HG02840 (cell line): ENCODE results near the gene DNAH11.
"Not testable (repeated sequence)": the region's sequence is repeated elsewhere in the genome, so short reads cannot be mapped to it uniquely, and the experiment has no call there.

Source experiments
- ATAC-seq: cut with Tn5 transposase; IDR thresholded peaks from one replicate; pipeline ENCODE4 v1.9.1; 2021; ENCODE audit warnings: mild to moderate bottlenecking, moderate library complexity, moderate number of reproducible peaks; ENCODE audit not compliant: unreplicated experiment, low FRiP score

The DNAH11 gene

DNA sequence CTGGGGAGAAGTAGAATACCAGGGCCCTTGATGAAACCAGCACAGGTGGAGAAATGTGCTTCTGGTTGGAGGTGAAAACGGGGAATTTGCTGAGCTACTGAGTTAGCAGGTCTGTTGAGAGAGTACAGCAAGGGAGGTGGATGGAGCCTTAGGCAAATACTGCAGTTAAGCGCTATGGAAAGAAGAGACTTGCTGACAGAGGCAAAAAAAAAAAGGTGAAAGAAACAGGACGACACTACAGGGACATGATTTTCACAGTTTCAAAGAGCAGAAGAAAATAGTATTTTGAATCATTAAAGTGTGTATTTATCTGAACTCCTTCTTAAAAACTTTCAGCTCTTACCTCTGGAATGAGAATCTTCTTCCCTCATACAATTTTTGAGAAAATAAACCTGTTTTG, 159.5 kb downstream of the DNAH11 start:
- no peak for ATAC-seq

DNA sequence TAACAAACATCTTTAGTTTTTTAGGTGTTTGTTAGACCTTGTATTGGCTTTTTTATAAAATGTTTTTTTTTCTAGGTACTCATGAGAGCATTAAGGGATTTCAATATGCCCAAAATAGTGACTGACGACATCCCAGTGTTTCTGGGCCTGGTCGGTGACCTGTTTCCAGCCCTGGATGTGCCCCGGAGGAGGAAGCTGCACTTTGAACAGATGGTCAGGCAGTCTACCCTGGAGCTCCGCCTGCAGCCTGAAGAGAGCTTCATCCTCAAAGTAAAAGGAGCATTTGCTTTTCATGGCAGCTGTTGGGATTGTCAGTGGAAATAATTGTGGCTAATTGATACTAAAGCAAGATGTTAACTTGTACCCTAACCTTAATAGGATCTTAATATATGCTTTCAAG, 161.5 kb downstream of the DNAH11 start:
- no peak for ATAC-seq

- no peak for ATAC-seq
Observed at GRCh38 chr7:21706131-21706530, 163.3 kb downstream of the DNAH11 start.

- ATAC-seq = no peak
Observed at GRCh38 chr7:21707566-21707965, 164.7 kb downstream of the DNAH11 start.

DNA sequence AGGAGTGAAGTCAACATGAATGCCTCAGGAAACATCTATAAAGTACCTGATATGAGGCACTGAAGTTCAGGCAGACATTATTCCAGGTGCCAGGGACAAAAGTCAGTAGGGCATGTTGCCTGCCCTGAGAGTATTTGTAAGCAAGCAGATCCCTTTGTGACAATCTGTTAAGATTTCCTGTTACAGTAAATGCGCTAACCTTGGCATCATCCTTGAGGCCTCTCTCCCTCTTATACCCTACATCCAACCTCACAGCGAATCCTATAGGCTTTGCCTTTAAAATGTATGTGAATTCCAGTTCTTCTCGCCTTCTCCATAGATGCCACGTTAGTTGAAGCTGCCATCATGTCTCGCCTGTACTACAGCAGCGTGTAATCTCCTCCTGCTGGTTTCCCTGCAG, 165.3 kb downstream of the DNAH11 start:
- no peak for ATAC-seq

- no peak for ATAC-seq
Observed at GRCh38 chr7:21717323-21717722, 174.5 kb downstream of the DNAH11 start.

GRCh38 chr7:21718391-21718790, 175.6 kb downstream of the DNAH11 start:
- no peak for ATAC-seq

DNA sequence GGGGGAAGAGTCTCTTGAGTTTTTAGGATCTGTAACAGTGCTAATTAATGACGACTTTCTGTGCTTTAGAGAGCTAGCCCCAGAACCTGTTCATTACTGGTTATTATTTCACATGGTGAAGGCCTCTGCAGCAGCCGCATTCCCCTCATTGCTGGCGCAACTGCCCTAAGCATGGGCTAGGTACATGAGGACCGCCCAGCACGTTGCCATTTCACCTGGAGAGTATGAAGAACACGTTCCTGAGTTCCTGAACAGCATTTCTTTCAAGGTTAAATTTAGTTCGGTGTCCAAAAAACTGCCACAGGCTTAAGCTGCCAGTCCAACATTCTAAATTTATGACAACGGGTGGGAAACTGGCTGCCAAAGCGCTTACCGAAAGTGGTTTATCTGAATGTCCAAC, 177.0 kb downstream of the DNAH11 start:
- no peak for ATAC-seq

DNA sequence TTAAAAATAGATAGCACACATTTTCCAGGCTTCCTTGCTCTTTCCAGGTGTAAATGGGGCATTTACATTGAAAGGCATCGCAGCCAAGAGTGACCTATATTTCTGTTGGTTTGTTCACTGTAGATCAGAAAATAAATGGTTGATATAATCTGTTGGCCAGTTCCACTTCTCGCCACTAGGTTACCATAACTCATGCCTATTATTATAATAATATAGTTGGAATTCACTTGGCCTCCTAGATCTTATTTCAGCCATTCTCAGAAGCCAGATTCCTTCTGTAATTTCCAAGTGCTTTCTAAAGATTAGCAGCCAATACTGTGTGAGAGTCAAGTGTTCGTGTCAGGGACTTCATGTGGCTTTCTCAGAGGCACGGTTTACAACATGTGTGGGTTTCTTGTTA, 179.5 kb downstream of the DNAH11 start:
- ATAC-seq = no peak

GRCh38 chr7:21724562-21724961, 181.7 kb downstream of the DNAH11 start:
- no peak for ATAC-seq

DNA sequence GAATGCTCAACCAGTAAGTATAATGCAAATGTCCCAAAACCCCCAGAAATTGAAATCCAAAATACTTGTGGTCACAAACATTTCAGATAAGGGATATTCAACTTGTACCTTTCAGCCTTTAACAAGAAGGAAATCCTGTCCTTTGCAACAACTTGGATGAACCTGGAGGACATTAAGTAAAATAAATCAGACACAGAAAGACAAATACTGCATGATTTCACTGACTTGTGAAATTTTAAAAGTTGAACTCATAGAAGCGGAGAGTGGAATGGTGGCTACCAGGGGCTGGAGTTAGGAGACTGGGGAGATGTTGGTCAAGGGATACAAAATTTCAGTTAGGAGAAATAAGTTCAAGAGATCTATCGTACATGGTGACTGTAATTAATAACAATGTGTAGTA, 187.6 kb downstream of the DNAH11 start:
- ATAC-seq = no peak

GRCh38 chr7:21731977-21732376, 189.1 kb downstream of the DNAH11 start:
- ATAC-seq = no peak

- not testable (repeated sequence) for ATAC-seq
Observed at GRCh38 chr7:21732956-21733355, 190.1 kb downstream of the DNAH11 start.

DNA sequence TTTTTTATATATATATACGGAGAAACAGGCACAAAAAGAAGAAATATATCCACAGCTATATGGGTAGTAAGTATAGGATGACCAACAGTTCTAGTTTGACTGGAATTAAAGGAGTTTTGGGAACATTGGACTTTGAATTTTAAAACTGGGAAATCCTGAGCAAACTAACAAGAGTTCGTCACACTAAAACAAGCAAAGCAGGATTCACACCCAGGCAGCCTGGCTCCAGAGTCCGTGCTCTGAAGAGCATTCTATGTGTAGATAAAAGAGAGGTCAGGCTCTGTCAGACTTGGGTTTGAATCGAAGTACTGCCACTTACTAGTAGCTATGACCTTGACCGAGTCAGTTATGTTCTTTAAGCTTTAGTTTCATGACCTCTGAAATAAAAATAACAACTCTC, 191.0 kb downstream of the DNAH11 start:
- ATAC-seq = no peak

DNA sequence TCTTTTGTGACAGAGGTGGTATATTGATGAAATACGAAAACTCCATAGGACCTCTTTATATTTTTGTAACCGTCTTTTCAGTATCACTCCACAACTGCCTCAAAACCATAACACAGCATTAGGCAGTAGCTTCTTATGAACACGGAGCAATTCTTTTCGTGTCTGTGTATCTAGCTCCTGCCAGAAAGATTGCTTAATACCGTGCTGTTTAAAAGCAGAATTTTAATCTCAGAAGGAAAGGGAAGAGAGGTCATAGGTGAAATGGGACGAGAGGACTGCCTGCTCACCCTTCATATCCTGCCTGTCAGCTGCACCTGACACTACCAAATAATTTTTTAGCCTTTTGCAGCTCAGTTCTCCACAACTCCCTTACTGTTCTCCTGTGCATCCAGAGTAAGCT, 200.7 kb downstream of the DNAH11 start:
- no peak for ATAC-seq

- ATAC-seq = no peak
Observed at GRCh38 chr7:21746949-21747348, 204.1 kb downstream of the DNAH11 start.

DNA sequence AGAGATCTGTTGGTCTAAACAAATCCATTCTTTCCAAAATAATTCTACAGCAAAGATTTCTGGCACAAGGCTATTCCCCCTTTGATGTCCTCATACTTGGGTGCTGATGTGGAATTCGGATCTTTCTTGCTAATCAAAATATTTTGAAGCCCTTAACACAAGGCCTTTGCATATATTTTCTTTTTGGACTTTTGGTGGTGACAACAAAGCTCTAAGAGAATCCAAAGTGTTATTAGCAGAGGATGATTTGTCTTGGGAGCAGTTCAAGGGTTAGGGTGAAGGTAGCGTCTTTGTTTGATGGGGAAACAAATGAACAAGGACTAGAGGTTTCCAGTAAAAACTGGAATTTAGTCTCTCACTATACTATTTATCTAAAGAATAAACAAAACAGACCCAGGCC, 205.0 kb downstream of the DNAH11 start:
- ATAC-seq = no peak

DNA sequence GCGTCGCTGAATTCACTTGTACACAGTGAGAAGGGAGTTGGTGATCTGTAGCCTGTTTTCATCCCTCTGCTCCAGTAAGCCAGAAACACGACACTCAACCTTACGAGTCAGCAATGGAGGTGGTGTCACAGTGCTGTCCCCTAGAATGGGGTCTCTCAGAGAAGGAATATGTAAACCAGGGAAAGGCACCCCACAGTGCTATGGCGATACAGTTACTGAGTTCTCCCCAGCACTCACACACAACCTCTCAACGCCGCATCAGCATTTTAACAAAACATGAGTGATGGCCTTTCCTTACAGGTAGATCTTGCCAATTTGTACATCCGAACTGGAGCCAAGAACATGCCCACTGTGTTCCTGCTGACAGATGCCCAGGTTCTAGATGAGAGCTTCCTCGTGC, 206.5 kb downstream of the DNAH11 start:
- no peak for ATAC-seq

- ATAC-seq = no peak
Observed at GRCh38 chr7:21753071-21753470, 210.2 kb downstream of the DNAH11 start.

DNA sequence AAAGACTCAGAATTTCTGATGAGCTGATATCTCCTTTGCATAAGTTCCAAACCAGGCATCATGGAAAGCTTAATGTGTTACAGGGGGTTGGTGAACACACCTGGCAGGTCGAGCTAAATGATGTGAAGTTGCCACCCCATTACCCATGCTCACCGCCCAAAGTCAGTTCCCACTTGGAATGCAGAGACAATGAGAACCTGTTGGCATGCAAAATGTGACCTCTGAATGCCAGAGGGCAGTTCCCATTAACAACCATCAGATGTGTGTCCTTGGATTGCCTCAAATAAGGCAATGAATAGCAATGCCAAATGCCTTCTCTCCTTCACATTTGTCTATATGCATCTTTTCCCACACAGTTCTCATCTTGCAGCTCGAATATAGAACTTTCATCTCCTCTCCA, 212.1 kb downstream of the DNAH11 start:
- no peak for ATAC-seq

- no peak for ATAC-seq
Observed at GRCh38 chr7:21757537-21758282, 214.9 kb downstream of the DNAH11 start.

- no peak for ATAC-seq
Observed at GRCh38 chr7:21758286-21758685, 215.4 kb downstream of the DNAH11 start.

GRCh38 chr7:21762469-21762868, 219.6 kb downstream of the DNAH11 start:
- no peak for ATAC-seq
